ENCODE results near the gene SPSB2.

Gene SPSB2

GRCh38 chr12:6824085-6824775 lies 48.9 kb downstream of the SPSB2 start:
- DNase-seq (ENCODE audit: low spot score): no peak
- H3K4me3 Mint-ChIP-seq: no peak overlapping the region
- peaks cover 48% of the 10 kb centered on the region for H3K27me3 Mint-ChIP-seq (ENCODE audit: low read depth)
- H3K27ac Mint-ChIP-seq: no peak overlapping the region
- peaks cover 9% of the 10 kb centered on the region for H3K36me3 Mint-ChIP-seq (ENCODE audit: low read depth)
- peaks cover 29% of the 10 kb centered on the region for H3K4me1 Mint-ChIP-seq (ENCODE audit: low read depth)
- no peaks in the 10 kb centered on the region for H3K9me3 Mint-ChIP-seq

GRCh38 chr12:6823182-6824084 lies 49.7 kb downstream of the SPSB2 start:
- peaks cover 43% of the 10 kb centered on the region for H3K27me3 Mint-ChIP-seq (ENCODE audit: low read depth)

GRCh38 chr12:6822426-6823135 lies 50.5 kb downstream of the SPSB2 start:
- Mint-ChIP-seq H3K4me1 (ENCODE audit: low read depth) (peaks cover 22% of the 10 kb centered on the region), H3K27ac (no peak overlapping the region), H3K4me3 (no peak overlapping the region), H3K27me3 (ENCODE audit: low read depth) (peaks cover 40% of the 10 kb centered on the region), H3K9me3 (no peaks in the 10 kb centered on the region), H3K36me3 (ENCODE audit: low read depth) (peaks cover 24% of the 10 kb centered on the region)
- no peak for DNase-seq (ENCODE audit: low spot score)

More at GRCh38 chr12:6823182-6824084, 49.7 kb downstream of the SPSB2 start:
- no peak for DNase-seq (ENCODE audit: low spot score)
- H3K27ac Mint-ChIP-seq: no peak overlapping the region
- peaks cover 16% of the 10 kb centered on the region for H3K36me3 Mint-ChIP-seq (ENCODE audit: low read depth)
- H3K4me1 Mint-ChIP-seq (ENCODE audit: low read depth): peaks cover 25% of the 10 kb centered on the region
- H3K9me3 Mint-ChIP-seq: no peaks in the 10 kb centered on the region
- H3K4me3 Mint-ChIP-seq: no peak overlapping the region

GRCh38 chr12:6821591-6822425 lies 51.3 kb downstream of the SPSB2 start, which contains the start of gene GPR162:
Gene GPR162 (plus strand): TSS chr12:6821821. CDS start chr12:6823899, 2,078 bp downstream.
- Mint-ChIP-seq H3K36me3 (ENCODE audit: low read depth) (peaks cover 29% of the 10 kb centered on the region), H3K4me3 (peak within 1 kb of the TSS; percentile 53), H3K27me3 (ENCODE audit: low read depth) (peaks cover 36% of the 10 kb centered on the region), H3K4me1 (ENCODE audit: low read depth) (peaks cover 17% of the 10 kb centered on the region), H3K9me3 (no peaks in the 10 kb centered on the region), H3K27ac (peak within 1 kb of the TSS; percentile 32)
- DNase-seq (ENCODE audit: low spot score): no peak
